ENCODE measurements around the gene KIAA0513.

Gene KIAA0513

GRCh38 chr16:85088570-85089199 lies 61.1 kb downstream of the KIAA0513 start:
- DNase-seq (ENCODE audit: low read depth in 2 of 2): no peak

DNA sequence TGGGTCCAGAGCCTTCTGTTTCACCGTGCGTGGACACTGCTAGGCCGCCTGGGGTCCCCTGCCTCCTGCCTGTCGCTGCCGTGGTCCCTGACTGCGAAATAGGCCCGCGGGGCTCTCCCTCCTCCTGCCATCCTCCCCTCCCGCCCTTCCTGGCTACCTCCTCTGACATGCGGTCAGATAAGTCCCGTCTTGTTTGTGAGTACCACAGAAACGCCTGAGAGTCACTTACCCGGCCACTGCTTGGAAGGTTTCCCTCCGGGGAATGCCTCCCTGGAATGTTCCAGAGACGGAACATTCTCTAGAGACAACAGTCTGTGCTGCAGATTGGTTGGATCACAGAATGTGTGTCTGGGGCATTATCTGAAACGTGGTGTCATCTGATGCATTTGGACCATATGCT lies 61.9 kb downstream of the KIAA0513 start:
- no peak for DNase-seq (ENCODE audit: low read depth in 2 of 2)

DNA sequence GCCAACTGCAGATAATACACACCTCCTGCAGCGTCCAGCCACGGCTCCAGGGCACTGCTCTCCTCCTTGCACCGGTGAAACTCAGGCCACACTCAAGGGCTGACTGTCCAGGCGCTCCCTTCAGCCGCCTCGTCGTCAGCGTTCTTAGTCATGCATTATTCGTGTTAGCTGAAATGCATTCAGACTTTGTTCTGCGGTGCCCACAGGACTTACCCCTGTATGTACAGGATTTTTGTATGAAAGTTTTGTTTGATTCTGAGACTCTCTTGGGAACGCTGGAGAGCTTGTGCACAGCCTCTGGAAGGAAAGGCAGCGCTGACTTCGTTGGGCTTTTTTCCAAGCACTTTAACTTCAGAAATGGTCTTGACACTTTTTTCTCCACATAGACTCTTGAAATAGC lies 62.6 kb downstream of the KIAA0513 start:
- DNase-seq (ENCODE audit: low read depth in 2 of 2): no peak

DNA sequence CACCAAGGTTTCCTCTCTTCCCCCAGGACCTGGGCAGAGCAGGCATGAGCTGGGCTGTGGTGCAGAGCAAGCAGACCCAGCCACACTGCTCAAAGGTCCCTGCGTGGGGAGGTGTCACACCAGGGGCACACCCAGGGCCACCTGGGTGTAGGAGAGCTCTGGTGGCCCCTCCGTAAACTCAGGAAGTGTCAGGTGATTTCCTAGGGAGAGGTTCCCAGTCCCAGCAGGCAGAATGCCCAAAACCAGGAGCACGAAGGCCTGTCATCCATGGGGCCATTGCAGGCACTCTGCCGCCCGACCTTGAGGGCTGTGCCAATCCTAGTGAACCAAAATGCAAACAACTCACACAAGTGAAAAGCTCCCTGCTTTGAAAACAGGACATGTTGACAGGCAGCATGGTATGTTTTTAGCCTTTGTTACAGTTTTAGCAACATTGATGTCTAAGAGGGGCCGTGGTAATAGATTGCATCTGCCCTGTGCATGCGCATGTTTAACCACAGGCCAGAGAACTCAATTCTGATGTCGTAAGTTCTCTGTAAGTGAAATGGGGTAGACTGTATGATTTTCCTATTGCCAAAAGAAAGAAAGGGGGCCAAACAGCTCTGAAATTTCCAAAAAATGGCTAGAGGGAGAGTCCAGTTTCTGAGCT lies 63.4 kb downstream of the KIAA0513 start:
- no peak for DNase-seq (ENCODE audit: low read depth in 2 of 2)

DNA sequence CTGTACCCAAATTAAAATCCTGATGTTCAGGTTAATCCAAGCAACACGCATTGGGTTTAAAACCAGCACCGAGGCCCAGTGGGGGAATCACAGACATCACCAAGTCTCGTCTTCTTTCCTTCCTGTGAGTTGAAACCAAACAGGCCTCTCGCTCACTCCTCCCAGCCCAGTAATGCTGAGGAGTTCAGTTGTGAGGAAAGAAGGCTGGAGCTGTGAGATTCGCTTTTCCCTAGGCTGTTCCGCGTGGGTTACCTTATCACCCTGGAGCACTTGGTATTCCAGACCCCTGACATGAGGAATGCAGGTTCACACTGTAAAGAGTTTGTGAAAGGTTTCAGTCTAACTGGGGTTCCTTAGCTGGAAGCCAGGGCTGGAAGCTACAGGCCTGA lies 63.9 kb downstream of the KIAA0513 start:
- DNase-seq (ENCODE audit: low read depth in 2 of 2): no peak

- DNase-seq (ENCODE audit: low read depth in 2 of 2): no peak
Observed at GRCh38 chr16:85092309-85092708, 64.7 kb downstream of the KIAA0513 start.

DNA sequence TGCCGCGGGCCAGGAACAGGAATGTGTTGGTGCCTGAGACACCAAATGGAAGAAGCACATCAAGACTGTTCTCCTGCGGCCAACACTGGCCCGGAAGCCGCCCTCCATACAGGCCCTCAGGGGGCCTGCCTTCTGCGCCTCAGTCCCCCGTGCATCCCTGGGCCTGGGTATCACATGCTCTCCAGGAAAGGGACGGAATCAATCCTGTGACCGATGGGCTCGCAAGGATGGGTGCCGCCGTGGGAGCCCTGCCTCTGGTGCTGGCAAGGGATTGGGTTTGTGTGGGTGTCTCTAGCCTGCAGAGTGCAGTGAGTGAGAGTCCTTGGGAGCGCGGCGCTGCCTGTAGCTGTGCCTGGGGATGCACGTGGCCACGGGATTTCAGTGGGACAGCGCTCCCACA lies 65.3 kb downstream of the KIAA0513 start:
- no peak for DNase-seq (ENCODE audit: low read depth in 2 of 2)

- DNase-seq (ENCODE audit: low read depth in 2 of 2): no peak
Observed at GRCh38 chr16:85093705-85094104, 66.1 kb downstream of the KIAA0513 start.

DNA sequence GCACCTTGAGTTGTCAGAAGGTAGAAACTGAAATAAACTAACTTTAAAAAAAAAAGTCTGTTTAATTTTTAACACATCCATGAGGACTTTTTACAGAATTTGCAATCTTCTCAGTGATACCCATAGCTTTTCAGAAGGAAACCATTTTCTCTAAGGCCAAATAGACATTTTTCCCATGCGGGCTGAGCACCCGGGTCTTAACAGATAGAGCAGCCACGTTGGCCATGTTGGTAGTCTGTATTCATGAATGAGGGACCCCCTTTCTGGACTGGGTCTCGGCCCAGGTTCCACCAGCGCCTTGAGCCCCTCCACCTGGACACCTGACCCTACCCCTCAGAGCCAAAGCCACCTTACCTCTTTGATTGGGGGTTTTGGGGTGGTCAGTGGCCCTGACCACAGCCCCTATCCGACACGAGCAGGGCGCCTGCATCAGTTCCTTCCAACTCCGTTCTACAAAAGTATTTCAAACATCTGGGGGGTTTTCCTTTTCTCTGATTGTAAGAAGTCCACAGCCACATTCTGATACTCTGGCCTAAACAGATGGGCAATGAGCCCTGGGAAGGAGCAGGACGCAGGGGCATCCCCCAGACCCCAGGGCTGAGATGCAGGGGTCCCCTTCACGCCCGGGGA lies 66.7 kb downstream of the KIAA0513 start:
- DNase-seq (ENCODE audit: low read depth in 2 of 2): no peak

GRCh38 chr16:85094812-85095211 lies 67.2 kb downstream of the KIAA0513 start:
- DNase-seq (ENCODE audit: low read depth in 2 of 2): no peak

DNA sequence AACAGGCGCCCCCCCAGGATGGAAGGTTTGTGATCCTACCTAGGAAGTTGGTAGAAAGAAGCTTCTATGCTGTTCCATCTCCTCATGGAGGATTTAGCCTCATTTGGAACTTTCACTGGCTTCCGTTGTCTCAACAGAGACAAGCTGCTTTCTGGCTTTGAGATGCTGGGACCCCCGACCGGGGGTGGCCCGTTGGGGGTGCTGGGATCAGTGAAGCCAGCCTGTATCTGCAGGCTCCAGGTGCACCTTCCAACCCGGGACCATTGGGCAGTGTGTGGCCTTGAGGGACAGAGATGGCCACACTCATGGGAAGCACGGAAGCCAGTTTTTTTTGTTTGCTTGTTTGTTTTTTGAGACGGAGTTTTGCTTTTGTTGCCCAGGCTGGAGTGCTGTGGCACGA lies 69.3 kb downstream of the KIAA0513 start:
- DNase-seq (ENCODE audit: low read depth in 2 of 2): no peak

- DNase-seq (ENCODE audit: low read depth in 2 of 2): no peak
Observed at GRCh38 chr16:85098565-85098964, 71.0 kb downstream of the KIAA0513 start.

GRCh38 chr16:85100265-85100664 lies 72.7 kb downstream of the KIAA0513 start:
- no peak for DNase-seq (ENCODE audit: low read depth in 2 of 2)

GRCh38 chr16:85101956-85102630 lies 74.5 kb downstream of the KIAA0513 start:
- DNase-seq (ENCODE audit: low read depth in 2 of 2): no peak

DNA sequence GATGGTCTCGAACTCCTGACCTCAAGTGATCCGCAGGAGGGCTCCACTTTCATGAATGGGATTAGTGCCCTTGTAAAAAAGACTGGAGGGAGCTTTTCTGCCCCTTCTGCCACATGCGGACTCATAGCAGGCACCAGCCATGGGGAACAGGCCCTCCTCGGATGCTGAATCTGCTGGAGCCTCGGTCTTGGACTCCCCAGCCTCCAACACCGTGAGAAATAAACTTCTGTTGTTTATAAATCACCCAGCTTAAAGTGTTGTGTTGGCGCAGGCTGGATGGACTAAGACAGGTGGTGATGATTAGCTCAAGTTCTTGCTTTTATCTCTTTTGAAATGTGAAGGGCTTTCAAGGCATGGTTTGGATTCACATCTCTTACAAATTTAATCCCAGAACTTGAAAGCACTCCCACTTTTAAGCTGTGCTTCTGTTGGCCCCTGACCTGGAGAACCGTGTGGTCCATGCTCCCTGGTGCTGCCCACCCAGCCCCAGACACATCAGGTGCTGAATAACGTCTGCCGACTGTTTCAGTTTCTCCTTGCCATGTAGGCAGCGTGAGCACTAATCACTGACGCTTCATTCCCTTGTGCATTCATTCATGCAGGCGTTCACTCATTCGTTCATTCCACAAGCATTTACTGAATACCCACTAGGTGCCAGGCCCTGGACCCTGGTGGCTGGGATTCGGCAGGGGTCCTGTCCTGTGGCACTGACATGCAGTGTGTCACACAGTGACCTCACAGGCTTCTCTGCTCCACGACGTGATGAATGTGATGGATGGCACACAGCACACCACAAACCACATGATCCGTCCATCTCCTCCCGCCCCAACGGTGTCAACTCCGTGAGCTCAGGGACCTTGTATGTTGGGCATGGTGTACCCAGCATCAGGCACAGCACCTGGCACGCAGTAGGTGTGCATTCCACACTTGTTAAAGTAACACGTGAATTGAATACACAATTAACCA lies 75.8 kb downstream of the KIAA0513 start:
- no peak for DNase-seq (ENCODE audit: low read depth in 2 of 2)

GRCh38 chr16:85104147-85104546 lies 76.6 kb downstream of the KIAA0513 start:
- no peak for DNase-seq (ENCODE audit: low read depth in 2 of 2)

GRCh38 chr16:85104821-85105391 lies 77.3 kb downstream of the KIAA0513 start:
- no peak for DNase-seq (ENCODE audit: low read depth in 2 of 2)

GRCh38 chr16:85105475-85105874 lies 77.9 kb downstream of the KIAA0513 start:
- DNase-seq (ENCODE audit: low read depth in 2 of 2): no peak

DNA sequence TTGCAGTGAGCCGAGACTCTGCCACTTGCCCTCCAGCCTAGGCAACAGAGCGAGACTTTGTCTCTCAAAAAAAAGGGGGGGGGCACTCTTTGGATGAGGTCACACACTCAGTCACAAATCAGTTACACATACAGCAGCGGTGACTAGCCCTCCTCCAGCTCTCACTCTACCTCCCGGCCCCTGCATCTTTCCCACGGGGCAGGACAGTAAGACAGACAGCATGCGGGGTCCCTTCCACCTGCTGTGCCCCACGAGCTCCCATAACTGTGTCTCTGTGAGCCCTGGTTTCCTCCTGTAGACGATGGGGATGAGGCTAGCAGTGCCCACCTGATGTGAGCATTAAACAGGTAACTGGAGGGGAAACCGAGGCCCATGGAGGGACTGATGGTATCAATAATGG lies 79.5 kb downstream of the KIAA0513 start:
- DNase-seq (ENCODE audit: low read depth in 2 of 2): no peak

DNA sequence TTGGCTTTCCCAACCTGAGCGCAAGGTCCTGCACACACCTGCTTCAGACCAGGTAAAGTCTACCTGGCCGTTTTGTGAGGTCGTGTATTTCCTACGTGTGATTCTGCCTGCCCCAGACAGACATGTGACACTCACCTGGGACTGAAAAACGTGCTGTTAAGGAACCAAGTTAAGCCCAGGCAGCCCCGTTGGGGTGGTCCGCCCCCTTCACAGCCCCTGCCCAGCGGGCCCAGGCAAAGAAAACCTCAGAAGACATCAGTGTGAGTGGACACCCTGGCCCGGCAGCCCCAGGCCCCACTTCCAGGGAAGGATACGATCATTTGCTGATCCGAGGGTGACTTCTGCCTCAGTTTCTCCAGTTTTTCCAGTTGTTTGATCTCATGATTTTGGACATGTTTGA lies 79.9 kb downstream of the KIAA0513 start:
- no peak for DNase-seq (ENCODE audit: low read depth in 2 of 2)

DNA sequence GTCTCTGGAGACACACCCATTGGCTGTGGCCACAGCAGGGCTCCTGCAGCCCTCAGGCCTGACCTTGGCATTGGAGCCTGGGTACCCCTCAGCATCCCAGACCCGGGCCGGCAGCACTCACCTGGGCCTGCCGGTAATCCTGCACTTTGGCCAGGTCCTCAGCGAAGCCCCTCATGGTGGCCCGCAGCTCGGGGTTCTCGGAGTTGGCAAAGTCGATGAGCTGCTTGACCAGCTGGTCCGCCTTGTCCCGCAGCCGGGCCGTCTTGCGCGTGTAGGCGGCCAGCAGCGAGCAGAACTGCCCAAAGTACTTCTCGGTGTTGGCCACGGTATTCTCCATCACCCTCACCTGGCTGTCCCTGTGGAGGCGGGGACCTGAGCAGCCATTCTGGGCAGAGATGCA lies 82.5 kb downstream of the KIAA0513 start:
- no peak for DNase-seq (ENCODE audit: low read depth in 2 of 2)
